ENCODE data around the gene BCL2.

The BCL2 gene

DNA sequence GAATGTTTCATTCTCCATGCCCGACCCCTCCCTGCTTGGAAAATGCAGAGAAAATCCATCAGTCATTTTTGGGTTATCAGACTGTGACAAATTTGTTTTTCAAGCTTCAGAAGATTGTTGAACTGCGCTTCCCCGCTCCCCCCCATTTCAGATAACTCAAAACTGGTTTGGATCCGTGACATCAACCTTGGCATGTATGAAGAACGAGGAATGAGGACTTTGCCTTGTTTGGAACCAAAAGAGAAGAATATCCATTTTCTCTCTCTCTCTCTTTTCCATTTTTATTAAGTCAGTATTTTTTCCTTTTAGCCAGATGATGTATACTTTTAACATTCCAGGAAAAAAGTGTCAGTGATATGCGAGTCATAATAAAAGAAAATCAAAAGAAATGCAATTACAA lies 171.6 kb downstream of the BCL2 start:
- DNase-seq (ENCODE audit: extremely low read depth in 1 of 2, low read depth in 1 of 2) = no peak

DNA sequence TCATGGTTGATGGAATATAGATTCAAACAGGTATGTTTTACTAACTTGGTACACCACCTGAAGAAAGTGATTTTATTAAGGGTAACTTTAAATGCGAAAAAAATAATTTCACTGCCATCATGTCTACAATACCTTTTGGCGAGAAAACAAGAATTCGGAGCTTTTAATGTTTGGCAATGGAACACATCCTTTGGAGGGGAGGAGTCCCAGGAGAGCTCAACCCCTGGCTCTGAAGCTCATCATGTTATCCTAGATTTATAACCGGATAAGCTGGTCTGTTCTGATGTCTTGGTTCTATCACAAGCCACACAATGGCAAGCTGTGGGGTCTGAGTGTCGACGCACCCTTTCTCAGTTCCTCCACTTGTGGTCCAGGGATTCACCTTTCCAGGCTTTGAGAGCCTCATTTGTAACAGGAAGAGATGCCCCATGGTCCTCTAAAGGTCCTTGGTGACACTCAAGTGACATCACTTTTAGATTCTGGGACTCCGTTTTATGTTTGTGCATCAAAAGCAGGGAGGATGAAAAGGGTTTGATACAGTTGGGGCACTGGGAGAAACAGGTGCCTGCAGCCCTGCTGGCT lies 172.7 kb downstream of the BCL2 start:
- DNase-seq (ENCODE audit: extremely low read depth in 1 of 2, low read depth in 1 of 2) = no peak

DNA sequence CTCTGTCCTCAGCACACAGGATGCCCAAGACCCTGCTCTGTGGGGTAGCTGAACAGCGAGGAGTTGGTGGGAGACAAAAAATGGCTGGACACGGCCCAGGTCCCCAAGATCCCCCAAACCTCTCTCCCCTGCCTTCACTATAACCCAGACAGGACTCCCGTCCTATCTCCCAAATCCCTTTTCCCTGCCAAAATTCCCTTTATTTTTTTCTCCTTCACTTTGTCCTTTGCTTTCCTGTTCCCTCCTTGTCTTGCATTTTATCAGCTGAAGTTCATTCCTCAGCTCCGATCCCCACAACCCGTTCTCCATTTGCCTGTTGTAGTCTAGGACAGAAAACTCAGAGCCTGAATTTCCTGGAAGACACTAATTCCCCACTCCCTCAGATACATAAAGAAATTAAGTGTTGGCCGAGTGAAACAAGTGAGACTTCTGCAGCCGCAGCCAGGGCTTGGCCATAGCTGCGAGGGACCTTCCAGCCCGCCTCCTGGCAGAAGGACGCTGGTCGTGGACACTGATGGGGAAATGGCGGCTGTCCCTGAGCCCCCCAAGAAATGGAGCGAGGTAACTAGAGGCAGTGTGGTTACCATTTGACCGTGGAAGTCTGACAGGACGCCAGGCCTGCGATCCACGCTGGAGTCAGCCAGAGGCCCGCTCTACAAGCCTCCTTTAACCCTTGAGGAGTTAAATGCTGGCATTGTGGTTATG lies 173.6 kb downstream of the BCL2 start:
- DNase-seq (ENCODE audit: extremely low read depth in 1 of 2, low read depth in 1 of 2) = no peak

DNA sequence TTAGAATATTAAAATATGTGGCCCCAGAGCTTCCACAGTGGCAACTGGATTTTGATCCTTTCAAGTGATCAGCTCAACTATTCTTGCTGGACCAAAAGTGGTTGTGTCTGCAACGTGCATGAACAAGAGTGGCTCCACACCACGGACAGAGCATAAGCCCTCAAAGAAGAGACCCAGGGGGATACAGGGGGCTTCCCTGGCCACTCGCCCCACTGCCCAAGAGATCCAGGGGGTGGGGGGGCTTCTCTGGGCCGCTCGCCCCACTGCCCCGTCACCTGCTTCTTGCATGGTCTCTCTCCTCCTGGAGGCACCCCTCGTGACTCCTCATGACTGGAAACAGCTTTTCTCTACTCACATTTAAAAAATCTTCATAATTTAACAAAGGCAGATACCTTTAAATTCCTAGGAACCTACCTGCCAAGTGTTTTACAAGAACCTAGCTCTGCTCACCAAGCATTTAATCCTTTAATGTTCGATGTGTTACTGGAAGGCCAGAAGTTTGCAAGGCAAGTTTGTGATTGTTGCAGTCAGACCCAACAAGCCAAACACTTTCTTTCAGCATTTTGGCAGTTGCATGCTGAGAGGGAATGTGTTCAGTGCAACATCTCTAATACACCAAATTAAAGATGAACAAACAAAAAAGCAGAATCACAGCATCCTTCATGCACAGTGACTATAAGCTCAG lies 174.3 kb downstream of the BCL2 start:
- no peak for DNase-seq (ENCODE audit: extremely low read depth in 1 of 2, low read depth in 1 of 2)

DNA sequence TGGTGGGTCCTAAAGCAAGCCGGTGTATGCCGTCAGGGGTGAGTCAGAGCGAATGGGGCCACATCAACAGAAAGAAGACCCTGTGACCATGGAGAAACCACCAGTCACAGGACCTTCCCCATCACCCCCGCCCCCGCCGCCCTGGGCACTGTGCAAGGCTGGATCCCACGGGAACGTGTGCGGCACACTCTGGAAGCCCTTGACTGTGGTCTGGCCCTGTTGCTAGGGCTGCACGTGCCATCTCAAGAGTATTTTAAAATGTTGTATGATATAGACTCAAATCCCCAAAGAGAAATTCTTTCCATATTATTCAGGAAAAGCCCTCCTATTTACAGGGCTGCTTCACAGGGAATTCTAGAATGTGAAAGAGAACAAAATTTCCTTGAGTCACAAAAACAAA lies 174.8 kb downstream of the BCL2 start:
- DNase-seq (ENCODE audit: extremely low read depth in 1 of 2, low read depth in 1 of 2) = no peak

DNA sequence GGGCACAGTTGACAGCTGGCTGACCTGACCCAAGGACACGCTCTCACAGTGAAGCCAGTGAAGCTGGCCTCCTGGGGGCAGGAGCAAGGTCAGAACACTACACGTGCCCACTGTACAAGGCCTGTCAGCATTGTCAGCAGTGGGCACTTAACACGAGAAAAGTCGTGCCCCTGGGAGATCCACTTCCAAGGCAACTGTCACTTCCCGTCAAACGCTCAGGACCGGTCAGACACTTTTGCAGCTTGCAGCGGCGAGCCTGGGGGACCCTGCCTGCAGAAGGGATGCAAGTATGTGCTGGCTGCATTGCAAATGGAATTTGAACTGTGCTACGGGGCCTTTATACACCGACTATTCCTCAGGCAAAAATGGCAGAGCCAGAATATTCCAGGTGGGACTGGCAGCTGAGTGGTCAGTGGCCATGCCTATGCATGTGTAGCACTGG lies 176.2 kb downstream of the BCL2 start:
- DNase-seq (ENCODE audit: extremely low read depth in 1 of 2, low read depth in 1 of 2) = no peak

DNA sequence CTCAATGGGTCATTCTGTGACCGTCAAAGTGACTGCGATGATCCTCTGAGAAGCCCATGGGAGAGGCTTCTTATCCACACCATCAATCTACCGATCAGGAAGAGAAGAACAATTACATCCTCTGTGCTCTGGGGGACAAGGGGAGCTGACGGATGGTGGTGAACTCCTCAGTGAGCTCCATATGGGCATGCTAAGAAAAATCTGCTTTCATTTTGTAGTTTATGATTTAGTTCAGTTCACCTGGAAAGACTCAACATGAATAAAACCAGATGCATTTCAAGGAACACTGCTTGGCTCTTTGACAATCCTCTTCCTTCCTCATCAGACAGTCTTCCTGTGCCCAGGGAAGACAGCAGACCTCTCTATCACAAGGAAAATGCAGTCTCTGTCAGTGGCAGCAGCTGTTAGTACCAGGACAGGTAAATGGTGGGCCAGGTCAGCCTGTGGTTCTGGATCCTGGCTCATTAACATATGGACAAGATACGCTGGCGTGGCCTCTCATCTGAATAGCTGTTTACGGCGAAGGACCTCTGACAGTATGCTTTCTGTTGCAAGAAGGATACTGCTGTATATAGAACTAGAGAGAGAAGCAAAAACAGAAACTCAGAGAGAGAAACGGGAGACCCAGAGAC lies 176.9 kb downstream of the BCL2 start:
- DNase-seq (ENCODE audit: extremely low read depth in 1 of 2, low read depth in 1 of 2) = no peak

DNA sequence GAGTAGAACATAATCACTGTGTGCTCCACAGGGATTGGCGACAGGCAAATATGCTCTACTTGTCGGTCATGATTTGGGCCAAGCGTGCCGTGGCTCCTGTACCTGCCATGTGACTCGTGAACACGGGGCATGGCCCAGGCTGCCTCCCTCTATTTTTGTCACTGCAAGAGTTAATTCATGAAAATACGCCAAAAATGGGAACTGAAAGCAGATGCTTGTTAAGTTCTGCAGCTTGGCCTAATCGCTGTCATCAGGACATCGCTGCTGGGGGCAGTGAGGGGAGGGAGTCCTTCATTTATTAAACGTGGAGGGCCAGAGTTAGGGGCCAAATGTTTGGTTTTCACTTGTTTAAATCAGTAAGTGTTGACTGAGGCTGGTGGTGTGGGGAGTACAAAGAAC lies 177.8 kb downstream of the BCL2 start:
- no peak for DNase-seq (ENCODE audit: extremely low read depth in 1 of 2, low read depth in 1 of 2)

DNA sequence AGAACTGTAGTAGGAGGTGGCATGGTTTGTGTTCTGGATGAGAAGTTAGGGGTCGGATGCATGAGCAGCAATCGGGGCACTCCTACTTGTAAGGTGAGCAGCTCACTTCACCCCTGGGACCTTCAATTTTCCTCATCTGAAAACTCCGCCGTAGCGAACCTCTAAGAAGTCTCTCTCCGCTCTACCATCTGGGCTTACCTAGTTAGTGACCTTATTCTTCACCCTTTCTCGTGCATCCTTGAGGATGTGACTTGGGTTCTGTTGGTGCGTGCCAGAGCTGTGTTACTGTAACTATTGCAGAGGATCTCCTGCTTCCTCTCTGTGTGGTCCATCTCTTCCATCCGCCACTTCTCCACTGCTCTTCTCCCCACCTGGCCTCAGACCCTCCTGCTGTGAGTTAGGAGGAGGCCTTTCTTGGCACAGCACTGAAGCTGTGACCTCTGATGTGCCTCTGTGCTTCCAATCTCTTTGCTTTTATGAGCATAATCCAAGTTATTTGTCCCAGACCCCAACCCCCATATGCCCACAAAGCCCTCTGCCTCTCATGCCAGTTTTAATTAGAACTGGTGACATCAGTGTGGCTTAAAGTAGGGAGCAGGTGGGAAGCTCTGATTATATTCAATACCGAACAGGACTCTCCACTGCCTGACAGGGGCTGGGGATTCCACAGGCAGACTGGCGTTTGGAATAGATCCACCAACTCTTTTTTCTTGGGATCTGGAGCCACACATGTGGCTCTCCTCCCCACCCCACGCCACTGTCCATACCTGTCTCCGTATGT lies 178.4 kb downstream of the BCL2 start:
- DNase-seq (ENCODE audit: extremely low read depth in 1 of 2, low read depth in 1 of 2) = no peak

DNA sequence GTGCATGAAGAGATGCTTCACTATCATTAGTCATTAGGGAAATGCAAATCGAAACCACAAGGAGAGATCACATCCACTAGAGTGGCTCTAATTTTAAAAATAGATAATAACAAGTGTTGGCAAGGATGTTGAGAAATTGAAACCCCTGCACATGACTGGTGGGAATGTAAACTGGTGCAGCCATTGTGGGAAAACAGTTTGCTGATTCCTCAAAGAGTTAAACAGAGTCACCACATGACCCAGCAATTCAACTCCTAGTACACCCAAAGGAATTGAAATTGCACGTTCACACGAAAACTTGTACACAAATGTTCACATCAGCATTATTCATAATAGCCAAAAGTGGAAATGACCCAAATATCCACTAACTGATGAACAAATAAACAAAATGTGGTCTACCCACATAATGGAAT lies 179.5 kb downstream of the BCL2 start:
- no peak for DNase-seq (ENCODE audit: extremely low read depth in 1 of 2, low read depth in 1 of 2)

DNA sequence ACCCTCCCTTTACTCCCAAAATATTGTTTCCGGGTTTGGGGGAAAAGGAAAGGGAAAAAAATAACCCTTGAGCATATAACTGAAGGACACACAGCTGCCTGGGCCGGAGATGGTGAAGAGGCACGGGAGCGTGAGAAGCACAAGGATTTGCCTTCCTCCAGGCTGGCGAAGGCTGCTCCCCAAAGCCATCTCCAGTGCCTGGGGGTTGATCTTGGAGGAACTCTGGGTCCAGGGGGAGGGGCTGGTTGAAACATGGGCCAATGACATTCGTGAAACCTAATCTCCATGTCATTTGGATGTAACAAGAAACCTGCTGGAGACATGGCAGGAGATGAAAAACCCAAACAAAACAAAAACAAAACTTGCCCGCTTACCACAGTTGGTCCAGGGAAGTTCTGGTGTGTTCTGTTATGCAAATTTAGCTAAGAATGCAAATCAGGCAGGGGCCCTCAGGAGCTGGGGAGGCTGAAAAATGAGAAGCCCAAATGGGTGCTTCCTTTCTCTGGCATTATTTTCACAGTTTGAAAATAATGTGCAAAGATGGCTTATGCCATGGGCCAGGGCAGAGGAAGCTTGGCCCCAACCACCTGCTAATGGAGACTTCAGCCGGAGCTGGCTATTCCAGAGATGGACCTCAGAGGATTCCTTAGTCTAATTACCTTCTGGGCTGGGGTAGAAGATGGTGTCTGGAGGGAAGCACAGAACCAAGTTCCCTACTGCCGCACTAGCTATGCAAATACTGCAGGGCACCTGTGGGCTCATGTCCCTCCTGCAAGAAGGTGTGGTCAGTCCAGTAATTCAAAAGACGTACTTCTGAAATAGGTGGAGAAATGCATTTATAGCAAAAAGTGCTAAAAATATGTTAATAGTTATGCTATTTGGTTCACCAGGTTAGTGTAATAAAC lies 180.9 kb downstream of the BCL2 start:
- no peak for DNase-seq (ENCODE audit: extremely low read depth in 1 of 2, low read depth in 1 of 2)

DNA sequence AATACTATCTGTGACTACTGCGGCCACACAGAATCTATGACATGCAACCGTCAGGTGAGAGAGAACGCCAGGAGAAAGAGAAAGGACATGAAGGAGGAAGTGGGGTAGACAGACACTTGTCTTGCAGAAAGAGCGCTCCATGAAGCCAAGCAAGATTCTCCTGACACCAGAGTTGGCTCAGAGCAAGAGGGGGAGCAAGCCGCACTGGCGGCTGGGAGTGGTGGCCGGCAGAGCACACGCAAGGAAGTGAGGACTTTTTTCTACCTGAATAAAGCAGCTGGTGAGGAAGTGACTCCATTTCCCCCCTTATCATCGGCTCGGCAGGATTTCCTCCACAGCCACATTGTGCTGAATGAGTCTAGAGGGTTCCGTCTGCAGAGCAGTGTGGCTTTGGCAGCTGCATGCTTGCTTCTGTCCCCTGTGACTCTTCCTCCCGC lies 181.6 kb downstream of the BCL2 start:
- no peak for DNase-seq (ENCODE audit: extremely low read depth in 1 of 2, low read depth in 1 of 2)

DNA sequence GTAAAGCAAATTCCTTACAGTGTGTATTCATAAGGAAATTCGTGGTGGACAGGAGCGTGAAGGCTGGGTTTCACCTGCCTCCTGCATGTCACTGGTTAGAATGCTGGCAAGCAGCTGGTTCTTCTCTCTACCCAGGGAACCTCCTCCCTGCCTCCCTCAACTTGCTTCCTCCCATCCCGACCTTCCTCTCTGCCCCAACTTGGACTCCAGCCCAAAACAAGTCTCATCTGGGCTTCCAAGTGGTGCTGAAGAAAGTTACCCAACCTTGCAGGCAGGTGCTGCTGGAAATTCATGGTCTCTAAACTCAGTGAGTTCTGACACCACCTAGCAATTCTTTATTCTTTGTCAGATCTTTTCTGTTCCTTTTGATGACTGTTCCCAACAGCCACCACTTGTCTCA lies 184.5 kb downstream of the BCL2 start:
- no peak for DNase-seq (ENCODE audit: extremely low read depth in 1 of 2, low read depth in 1 of 2)

DNA sequence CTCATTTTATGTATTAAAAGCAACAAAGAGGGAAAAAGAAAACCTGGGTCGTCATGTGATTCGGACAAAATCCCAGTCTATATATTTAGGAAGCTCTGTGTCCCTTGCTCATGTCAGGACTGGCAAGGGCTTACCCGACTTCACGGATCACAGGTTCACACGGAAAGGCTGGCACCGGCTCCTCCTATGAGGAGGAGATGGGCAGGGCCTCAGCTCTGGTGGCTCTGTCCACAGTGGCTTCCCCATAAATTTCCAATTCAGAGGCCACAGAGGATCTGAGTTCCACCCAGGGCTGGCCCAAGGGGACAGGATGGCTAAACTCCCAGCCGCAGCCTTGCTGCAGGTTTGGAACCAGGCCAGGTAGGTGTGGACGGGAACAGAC lies 186.8 kb downstream of the BCL2 start:
- DNase-seq (ENCODE audit: extremely low read depth in 1 of 2, low read depth in 1 of 2) = no peak

DNA sequence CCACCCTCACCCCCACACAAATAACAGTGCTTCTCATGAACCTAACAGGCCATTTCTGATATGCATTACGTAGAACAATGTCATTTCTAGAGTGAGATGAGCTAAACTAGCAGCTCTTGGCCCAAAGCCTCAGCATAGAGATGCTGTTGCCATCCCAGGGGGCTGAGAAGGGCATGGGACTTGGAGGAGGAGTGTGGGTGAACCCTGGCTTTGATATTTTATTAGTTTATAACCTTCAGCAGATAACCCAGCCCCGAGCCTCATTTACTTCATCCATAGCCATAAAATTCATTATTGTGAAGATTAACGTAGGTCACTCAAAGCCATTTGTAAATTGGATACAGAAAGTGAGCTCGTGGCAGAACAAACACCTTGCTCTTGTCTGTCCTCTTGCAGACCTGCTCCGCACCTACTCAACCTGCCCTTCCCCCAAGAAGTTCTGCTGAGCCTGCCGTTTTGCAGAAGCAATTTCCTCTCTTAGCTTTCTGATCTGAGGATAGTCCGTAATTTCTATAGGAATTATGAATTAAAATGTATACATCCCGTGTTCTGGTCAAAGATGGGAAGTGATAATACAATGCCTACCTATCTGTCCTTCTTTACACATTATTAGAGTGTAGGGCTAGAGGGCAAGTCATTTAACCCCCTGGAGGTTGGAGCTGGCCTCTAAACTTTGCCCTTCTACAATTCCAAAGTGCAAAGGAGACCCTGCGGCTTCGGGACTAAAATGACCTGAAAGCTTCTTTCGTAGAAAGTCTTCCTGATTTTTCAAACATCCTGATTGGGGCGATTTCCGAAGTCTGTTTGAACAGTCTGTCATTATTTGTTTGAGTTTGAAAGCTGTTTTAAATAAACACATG lies 187.4 kb downstream of the BCL2 start:
- no peak for DNase-seq (ENCODE audit: extremely low read depth in 1 of 2, low read depth in 1 of 2)

DNA sequence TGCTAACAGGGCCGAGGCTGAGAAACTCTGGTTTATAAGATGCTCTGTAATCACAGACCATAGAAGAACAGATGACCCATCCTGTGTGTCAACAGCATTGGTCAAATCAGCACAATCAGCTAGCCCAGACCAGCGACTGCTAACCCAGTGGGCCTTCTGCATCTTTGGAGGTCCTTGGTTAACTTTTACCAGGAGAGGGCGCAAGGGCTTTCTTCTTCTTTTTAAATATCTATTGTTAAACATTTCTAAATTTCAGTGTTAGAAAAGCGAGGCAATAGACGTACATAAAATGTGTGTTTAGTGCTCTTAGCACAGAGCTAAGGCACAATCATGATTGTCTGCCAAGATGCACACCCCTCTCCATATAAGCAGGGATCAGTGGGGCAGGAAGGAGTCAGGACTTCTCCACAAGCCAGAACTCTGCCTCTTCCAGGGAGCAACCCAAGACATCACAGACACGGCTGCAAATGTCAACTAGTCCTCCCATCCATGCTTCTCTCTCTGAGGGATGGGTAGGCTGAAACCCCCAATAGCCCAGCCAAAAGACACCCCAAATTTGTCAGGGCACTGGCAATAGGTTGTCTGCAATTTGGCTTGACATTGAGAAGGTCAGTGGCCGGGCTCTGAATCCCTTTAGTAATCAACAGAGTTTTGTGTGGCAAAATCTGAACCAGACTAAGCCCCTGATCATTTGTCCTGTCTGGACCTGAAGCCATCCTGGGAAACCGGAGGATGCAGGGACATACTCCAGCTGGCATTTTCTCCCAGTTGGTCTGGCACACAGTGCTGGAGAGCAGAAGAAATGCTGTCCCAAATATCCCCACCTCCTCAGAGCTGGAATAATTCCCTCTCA lies 188.2 kb downstream of the BCL2 start:
- DNase-seq (ENCODE audit: extremely low read depth in 1 of 2, low read depth in 1 of 2) = peak in 1 of 2 donors; percentile 39

DNA sequence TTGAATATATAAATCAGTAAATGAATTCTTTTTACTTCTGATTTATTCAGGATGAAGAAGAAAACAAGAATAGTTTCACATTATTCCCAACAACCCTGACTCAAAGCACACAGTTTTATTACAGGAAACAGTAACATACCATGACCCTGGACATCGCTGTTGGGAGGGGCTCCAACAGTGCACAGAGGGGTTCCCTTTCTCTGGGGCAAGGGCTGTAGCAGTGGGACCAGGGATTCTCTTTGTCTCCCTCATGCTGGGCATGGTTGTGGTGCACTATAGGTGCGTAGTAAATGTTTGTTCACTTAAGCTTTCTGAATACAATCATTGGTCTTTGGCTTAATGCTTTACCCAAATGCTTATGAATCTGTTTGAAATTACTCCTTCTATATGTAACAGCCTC lies 189.4 kb downstream of the BCL2 start:
- no peak for DNase-seq (ENCODE audit: extremely low read depth in 1 of 2, low read depth in 1 of 2)

All from stimulated activated CD8-positive, alpha-beta memory T cell treated with anti-CD3 and anti-CD28 coated beads, Interleukin-7, amount 100 ng/mL, for 48 hours (primary cell).